Stimulated activated CD4-positive, alpha-beta T cell treated with anti-CD3 and anti-CD28 coated beads, Interleukin-12 subunit alpha, Interleukin-12 subunit beta, amount 100 ng/mL, for 4 hours (primary cell): ENCODE results near the gene JDP2.
"Not testable (repeated sequence)": the region's sequence is repeated elsewhere in the genome, so short reads cannot be mapped to it uniquely, and the experiment has no call there.

ENCODE experiments used
- DNase-seq: peaks from one replicate; pipeline ENCODE4 v3.0.0-alpha.2; 2020

The JDP2 gene, protein sequence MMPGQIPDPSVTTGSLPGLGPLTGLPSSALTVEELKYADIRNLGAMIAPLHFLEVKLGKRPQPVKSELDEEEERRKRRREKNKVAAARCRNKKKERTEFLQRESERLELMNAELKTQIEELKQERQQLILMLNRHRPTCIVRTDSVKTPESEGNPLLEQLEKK

GRCh38 chr14:75427482-75428229, at the start of gene JDP2:
TSS of gene JDP2 (plus strand) at chr14:75428022. CDS start at chr14:75437921, 9,899 bp downstream.
- DNase-seq, result peak; percentile 33

DNA sequence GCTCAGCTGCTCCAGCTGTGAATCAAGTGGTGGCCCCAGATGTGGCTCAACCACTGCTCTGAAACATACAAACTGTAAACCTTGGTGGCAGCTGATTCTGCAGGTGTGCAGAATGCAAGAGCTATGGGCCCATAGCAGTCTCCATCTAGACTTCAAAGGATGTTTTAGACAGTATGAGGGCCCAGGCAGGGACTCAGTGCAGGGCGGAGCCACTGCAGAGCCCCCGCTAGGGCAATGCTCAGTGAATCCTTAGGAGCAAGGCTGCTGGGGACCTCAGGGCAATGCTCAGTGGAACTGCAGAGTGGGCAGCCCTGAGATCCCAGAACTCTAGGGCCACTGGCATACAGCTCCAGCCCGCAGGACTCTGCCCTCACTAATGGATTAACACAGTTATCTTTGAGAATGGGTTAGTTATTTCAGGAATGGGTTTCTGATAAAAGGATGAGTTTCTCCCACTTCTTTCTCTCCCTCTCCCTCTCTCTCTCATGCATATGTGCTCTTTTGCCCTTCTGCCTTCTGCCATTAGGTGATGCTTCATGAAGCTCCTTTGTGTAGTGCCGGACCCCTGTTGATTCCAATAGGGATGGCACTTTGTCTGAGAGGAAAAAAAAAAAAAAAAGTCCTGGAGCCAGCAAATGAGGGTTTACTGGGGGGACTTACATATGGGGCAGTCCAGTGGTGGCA, 48.4 kb upstream of the JDP2 start:
- DNase-seq, result no peak

DNA sequence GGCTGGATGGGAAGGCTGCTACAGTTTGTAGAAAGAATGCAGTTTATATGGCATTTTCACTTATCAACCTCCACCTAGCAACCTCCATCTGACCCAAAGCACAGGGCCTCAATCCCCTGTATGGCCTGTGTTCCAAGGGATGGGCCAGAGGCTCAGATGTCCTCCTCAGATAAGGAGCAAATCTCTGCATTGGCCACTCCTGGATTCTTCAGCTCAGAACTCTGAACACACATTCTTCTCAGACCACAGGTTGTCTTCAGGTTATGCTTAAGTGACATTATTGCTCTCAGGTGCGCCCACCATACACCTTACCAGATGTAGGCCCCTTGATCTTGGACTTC, 47.9 kb upstream of the JDP2 start:
- DNase-seq, result no peak

GRCh38 chr14:75380656-75381055, 47.2 kb upstream of the JDP2 start:
- DNase-seq, result no peak

- DNase-seq, result no peak
Measured at GRCh38 chr14:75381642-75382041, 46.2 kb upstream of the JDP2 start.

GRCh38 chr14:75383219-75383618, 44.6 kb upstream of the JDP2 start:
- not testable (repeated sequence) for DNase-seq

GRCh38 chr14:75383721-75384120, 44.1 kb upstream of the JDP2 start:
- no peak for DNase-seq

- DNase-seq, result no peak
Measured at GRCh38 chr14:75389679-75390078, 38.1 kb upstream of the JDP2 start.

DNA sequence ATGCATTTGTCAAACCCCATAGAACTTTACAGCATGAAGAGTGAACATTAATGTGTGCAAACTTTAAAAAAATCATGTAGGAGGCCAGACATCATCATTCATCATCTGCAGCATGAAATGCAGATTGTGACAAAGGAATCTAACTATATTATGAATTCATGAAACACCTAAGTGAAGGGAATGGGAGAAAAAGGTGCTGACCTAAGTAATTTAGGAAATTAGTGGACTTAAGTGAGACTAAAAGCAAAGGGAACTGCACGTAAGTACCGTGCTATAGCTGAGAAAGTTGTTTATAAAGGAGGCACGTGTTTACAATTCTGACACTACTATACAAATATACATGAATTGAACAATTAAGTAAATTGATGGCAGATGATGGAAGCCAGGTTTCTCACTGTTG, 37.6 kb upstream of the JDP2 start:
- DNase-seq, result no peak

DNA sequence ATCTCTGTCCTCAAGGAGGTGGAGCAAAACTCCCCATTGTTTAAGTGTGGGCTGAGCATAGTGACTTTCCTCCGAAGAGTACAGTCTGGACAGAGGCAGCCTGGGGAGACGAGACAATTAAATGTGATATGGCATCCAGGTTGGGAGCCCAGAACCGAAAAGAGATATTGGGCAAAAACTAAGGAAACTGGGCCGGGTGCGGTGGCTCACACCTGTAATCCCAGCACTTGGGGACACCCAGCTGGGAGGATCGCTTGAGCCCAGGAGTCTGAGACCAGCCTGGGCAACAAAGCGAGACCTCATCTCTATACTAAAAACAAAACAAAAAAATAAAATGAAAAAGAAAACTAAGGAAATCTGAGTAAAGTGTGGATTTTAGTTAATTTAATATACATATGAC, 35.9 kb upstream of the JDP2 start:
- DNase-seq, result no peak

GRCh38 chr14:75392686-75393641, 34.9 kb upstream of the JDP2 start:
- DNase-seq, result no peak

DNA sequence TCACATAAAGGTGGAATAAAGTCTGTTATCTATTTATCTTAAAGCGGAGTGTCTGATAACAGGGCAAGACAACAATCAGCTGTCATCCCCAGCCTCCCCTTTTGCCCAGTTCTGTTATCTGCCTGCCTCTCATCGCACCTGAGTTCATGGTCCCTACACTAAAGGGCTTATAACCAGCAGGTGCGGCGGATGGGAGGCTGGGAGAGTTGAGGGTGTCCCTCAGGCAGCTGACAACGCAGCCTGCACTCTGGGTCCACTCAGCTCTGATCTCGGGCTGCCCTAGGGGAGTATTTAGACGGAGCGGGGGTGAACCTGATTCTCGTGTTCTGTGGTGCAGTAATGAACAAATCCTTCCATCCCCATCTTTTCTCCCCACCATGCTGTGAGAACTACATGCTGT, 34.0 kb upstream of the JDP2 start:
- no peak for DNase-seq

GRCh38 chr14:75395862-75396261, 32.0 kb upstream of the JDP2 start:
- no peak for DNase-seq

GRCh38 chr14:75399321-75399720, 28.5 kb upstream of the JDP2 start:
- DNase-seq, result no peak

DNA sequence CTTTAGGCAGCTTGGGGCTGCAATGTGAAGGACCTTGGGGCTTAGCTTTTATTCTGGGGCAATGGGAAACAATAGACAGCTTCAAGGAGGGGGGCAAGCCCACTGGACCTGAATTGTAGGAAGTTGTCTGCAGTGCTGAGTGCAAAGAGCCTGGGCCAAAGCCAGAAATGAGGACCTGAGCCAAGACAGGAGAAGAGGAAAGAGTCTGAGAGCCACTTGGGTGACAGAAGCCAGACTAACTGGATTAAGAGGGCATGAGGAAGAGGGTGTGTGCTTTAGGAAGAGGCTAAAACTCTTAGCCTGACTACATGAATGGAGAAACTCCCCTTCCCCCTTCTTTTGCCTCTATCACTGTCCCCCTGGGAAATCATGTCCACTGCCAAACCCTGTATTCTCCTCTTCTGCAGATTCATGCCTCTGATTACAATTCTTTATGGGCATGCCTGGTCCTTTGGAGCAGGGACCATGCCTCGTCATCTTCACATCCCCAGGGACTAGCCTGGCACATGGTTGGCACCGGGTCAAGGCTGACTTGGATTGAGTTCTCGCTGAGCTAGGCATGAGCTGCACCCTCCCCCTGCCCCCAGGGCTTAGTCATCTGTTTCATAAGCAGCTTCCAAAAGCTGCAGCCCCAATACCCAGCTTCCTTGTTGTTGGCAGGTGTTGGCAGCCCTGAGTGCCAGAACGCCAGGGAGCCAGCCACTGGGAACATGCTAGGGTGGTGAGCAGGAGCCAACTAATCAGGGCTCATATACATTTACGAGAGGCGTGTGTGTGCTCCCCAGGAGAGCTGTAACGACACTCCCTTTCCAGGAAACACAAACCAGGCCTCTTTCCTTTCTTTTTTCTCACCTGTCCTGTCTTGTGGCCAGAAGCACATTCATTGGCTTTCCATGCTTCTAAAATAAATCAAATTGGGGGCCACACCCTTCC, 27.7 kb upstream of the JDP2 start:
- no peak for DNase-seq

DNA sequence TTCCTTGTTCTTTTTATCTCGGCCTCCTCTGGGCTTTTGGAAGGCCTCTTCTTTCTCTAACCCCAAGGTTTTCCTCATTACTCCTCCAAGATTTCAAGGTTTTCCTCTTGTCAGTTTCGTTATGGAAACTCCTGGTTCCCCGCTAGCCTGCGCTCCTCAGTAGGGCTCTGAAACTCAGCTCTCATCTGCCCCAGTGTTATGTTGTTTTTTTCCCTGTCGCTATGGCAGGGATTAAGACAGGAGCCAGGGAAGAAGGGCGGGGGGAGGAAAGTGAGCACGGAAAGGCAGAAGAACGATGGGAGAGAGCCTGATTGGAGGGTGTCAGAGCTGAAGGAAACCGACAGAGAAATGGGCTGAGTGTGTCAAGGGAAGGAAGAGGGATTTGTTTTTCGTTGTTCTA, 26.5 kb upstream of the JDP2 start:
- DNase-seq, result no peak

DNA sequence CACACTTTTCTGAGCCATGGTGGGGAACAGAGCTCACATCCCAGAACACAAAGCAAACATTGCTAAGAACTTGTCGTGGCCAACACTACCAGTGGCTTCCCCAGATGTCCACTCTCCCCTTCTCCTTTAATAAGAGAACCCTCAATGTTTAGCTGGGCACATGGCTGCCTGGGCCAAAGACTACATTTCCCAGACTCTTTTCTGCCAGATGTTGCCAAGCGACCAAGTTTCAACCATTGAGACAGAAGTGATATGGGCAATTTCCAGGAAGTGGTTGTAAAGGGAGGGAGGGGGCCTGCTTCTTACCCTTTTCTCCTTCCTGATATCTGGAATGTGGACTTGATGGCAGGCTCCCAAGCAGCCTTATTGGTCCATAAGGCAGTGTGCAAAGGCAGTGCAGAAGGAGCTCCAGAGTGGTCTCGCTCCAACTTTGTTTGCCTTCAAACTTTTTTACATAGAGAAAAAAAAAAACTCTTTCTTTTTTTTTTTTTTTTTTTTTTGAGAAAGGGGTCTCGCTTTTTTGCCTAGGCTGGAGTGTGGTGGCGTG, 24.9 kb upstream of the JDP2 start:
- no peak for DNase-seq

- DNase-seq, result no peak
Measured at GRCh38 chr14:75404847-75405246, 23.0 kb upstream of the JDP2 start.

GRCh38 chr14:75406102-75406501, 21.7 kb upstream of the JDP2 start:
- DNase-seq, result no peak

DNA sequence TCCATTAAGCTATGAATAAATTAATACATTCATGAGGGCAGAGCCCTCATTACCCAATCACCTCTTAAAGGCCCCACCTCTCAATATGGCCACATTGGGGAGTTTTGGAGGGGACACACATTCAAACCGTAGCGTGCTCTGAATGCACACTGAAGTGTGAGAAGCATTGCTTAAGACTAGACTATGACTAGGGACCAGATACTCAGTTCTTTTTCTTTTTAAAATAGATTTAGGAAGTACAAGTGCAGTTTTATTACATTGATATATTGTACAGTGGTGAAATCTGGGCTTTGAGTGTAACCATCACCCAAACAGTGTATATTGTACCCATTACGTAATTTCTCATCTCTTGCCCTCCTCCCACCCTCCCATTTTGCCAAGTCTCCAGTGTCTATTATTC, 21.0 kb upstream of the JDP2 start:
- DNase-seq, result no peak

- no peak for DNase-seq
Measured at GRCh38 chr14:75409316-75410205, 18.3 kb upstream of the JDP2 start.
